Retinal pigment epithelial cell (primary cell): Measurements from ENCODE around the gene NDP.

Source experiments
- DNase-seq: peaks from one replicate; pipeline ENCODE4 v3.0.0-alpha.2; 2010; ENCODE audit warnings: low read depth
- H3K4me3 ChIP-seq: 2 replicates; pipeline ENCODE4 v1.5.1; 2011; ENCODE audit warnings: mild to moderate bottlenecking, low read length, control low read depth, moderate library complexity
- CTCF ChIP-seq: conservative IDR thresholded peaks from 2 replicates; pipeline ENCODE4 v1.5.1; 2011; ENCODE audit warnings: low read depth, low read length, control low read depth, inconsistent platforms

NDP gene, protein sequence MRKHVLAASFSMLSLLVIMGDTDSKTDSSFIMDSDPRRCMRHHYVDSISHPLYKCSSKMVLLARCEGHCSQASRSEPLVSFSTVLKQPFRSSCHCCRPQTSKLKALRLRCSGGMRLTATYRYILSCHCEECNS

DNA sequence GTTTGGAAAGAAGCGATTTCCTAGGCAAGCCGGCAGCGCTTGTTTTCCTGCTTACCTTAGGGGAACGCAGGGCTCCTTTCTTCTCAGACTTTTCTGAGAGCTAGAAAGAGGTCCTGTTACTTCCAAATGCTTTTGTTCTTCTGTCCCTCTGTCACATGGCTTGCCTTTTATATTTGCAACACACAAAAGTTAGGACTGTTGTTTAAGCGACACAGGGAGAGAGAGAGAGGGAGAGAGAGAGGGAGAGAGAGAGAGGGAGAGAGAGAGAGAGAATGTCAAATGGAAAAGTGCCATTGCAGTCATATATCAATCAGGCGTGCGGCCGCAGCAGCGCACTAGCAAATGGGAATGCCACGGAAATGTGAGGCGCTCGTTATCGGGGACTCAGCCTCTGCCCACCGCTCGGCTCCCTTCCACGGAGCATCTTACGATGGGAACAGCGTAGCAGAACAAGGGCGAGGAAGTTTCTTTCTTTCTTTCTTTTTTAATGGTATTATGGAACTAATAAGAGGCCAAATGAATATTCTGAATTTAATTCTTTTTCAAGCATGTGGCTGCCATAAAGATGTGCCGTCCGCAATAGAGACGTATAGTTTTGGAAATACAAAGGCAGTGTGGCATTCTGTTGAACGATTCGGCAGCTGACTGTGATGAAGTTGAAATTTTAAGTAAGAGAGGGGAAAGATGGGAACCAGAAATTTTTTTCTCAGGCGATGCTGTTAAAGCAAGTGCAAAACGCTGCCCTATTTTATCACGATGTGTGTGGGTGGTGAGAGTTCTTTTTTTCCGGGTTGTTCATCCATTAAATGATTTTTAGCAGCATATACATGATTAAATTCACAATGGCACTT, at the start of gene NDP:
NDP (minus strand) TSS at position 142 of the 851 bp plus-strand sequence. CDS start 14,745 bp downstream, outside the sequence.
- DNase-seq, result no peak
- H3K4me3 ChIP-seq, result peak within 1 kb of the TSS; percentile 47
- no peak for TF ChIP-seq CTCF

DNA sequence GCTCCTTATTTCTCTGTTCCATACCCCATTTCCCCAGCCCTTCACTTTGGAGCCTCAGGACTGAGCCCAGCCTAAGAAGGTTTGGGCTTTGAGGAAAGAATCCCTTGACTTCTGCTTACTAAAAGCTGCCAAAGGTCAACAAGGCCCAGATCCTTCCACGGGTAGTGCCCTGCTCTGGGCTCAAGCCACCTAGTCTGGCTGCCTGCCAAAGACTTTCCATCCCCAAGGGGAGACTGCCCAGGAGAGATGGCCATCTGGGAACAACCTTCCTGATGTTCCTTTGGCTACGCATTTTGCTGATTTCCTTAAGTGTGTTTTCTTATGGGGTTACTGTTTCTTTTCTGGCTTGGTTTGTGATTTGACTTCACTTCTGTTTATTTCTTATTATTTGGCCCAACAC, 49.8 kb upstream of the NDP start:
- TF ChIP-seq CTCF, result no peak
- no peak overlapping the region for H3K4me3 ChIP-seq
- DNase-seq, result no peak

DNA sequence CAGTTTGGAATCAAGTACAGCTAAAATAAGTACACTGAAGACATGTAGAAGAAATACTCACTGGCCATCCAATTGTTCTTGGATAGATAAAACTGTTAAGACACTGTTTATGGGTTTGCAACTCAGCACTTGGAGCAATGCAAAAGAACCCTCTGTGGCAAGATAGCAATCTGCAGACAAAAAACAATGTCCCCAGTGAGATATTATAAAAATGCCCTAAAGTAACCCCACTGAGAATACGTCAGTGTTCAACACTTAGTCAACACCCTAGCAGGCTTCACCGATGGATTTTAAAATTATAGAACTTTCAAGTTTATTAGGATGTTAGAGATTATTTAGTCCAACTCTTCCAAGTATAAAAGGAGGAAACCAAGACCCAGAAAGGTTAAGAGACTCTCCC, 47.5 kb upstream of the NDP start:
- no peak overlapping the region for H3K4me3 ChIP-seq
- no peak for DNase-seq
- TF ChIP-seq CTCF, result no peak

DNA sequence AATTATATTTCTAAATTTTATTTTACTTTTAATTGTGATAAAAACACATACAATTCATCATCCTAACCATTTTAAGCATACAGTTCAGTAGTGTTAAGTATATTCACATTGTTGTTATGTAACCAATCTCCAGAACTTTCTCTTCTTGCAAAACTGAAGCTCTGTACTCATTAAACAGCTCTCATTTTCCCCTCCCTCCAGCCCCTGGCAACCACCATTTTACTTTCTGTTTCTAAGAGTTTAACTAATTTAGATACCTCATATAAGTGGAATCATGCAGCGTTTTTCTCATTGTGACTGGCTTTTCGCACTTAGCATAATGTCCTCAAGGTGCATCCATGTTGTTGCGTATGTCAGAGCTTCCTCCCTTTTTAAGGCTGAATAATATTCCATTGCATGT, 46.7 kb upstream of the NDP start:
- no peak for TF ChIP-seq CTCF
- no peak for DNase-seq
- no peak overlapping the region for H3K4me3 ChIP-seq

DNA sequence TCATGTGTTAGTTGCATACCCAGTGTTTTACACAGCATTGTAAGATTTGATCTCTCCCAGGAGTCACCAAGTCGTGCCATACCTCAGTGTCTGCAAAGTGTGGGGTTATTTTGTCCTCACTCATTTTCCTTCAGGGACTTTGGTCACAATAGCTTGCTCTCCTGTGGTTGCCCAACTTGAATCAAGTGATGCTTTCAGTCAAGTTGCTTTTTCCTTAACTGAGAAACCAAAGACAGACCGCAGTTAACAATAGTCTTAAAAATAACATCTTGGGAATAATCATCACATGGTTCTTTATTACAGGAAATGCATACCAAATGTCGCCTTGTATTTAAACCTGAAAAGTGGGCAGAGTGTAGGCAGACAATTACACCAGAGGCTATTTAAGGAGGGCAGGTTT, 44.5 kb upstream of the NDP start:
- TF ChIP-seq CTCF, result no peak
- H3K4me3 ChIP-seq, result no peak overlapping the region
- no peak for DNase-seq

GRCh38 chrX:44016906-44017305, 43.7 kb upstream of the NDP start:
- no peak for DNase-seq
- H3K4me3 ChIP-seq, result no peak overlapping the region
- TF ChIP-seq CTCF, result no peak
